Activated naive CD4-positive, alpha-beta T cell treated with anti-CD3 and anti-CD28 coated beads for 36 hours (primary cell): ENCODE results near the gene KRT2. TPM values are rescaled to one million over a fixed set of nuclear protein-coding genes. Genes with fewer than 3 reads are reported as not detected.

Experiments used
- CTCF ChIA-PET: fragments of 350-600 bp; sonication (Branson Sonifier 250); formaldehyde crosslinking; loops from one replicate; lab custom pipeline; 2021; ENCODE audit warnings: antibody characterized with exemption; lab: Charles Lee
- DNase-seq: peaks from one replicate; pipeline ENCODE4 v3.0.0-alpha.2; 2020
- H3K27ac Mint-ChIP-seq: one replicate; pipeline ENCODE4 v1.8.0; 2021; ENCODE audit warnings: mild to moderate bottlenecking, mixed read lengths
- H3K27me3 Mint-ChIP-seq: one replicate; pipeline ENCODE4 v1.8.0; 2021; ENCODE audit warnings: low read depth, mixed read lengths
- H3K36me3 Mint-ChIP-seq: one replicate; pipeline ENCODE4 v1.8.0; 2021; ENCODE audit warnings: low read depth, mixed read lengths
- H3K4me1 Mint-ChIP-seq: one replicate; pipeline ENCODE4 v1.8.0; 2021; ENCODE audit warnings: low read depth, mixed read lengths
- H3K4me3 Mint-ChIP-seq: one replicate; pipeline ENCODE4 v1.8.0; 2021; ENCODE audit warnings: mild to moderate bottlenecking, moderate library complexity, mixed read lengths
- H3K9me3 Mint-ChIP-seq: one replicate; pipeline ENCODE4 v1.8.0; 2021; ENCODE audit warnings: mixed read lengths
- intact Hi-C: fragments of 100-400 bp; cut with micrococcal nuclease; formaldehyde crosslinking; loops from one replicate; pipeline ENCODE4 v1.15.1; 2023
- total RNA-seq, 2 experiments: library from RNA; stranded (reverse); gene quantifications; one replicate each; pipeline ENCODE4 v1.2.3, GENCODE V29; 2021

Gene KRT2
- total RNA-seq, 2 experiments from 2014 or later, result not detected

GRCh38 chr12:52691076-52691840, 39.2 kb upstream of the KRT2 start:
- H3K27ac Mint-ChIP-seq, result no peak overlapping the region
- no peaks in the 10 kb centered on the region for H3K9me3 Mint-ChIP-seq
- H3K27me3 Mint-ChIP-seq, result no peaks in the 10 kb centered on the region
- CTCF ChIA-PET, result interaction anchor here (1.0 to 2.8 kb wide), 3 partner anchors 108 to 189 kb away, joined by 3 to 10 read pairs (median 5); no protein-coding TSS in a partner anchor
- peaks cover 25% of the 10 kb centered on the region for H3K4me1 Mint-ChIP-seq
- H3K36me3 Mint-ChIP-seq, result no peaks in the 10 kb centered on the region
- intact Hi-C loops, result loop anchor here (2.0 kb wide), 1 partner anchor 80 kb away; no protein-coding TSS in a partner anchor
- peak; percentile 73 for DNase-seq
- peak overlapping the region; percentile 70 for H3K4me3 Mint-ChIP-seq

GRCh38 chr12:52690351-52691075, 38.5 kb upstream of the KRT2 start:
- Mint-ChIP-seq H3K4me3 (peak overlapping the region; percentile 70), H3K27ac (no peak overlapping the region), H3K9me3 (no peaks in the 10 kb centered on the region), H3K36me3 (no peaks in the 10 kb centered on the region), H3K27me3 (no peaks in the 10 kb centered on the region), H3K4me1 (peaks cover 25% of the 10 kb centered on the region)
- CTCF ChIA-PET, result interaction anchor here (0.8 to 2.8 kb wide), 5 partner anchors 48 to 190 kb away, joined by 3 to 10 read pairs (median 4); no protein-coding TSS in a partner anchor
- intact Hi-C loops, result loop anchor here (2.0 kb wide), 1 partner anchor 80 kb away; no protein-coding TSS in a partner anchor
- DNase-seq, result no peak

GRCh38 chr12:52689936-52690335, 37.9 kb upstream of the KRT2 start:
- intact Hi-C loops, result loop anchor here (2.0 kb wide), 1 partner anchor 79 kb away; no protein-coding TSS in a partner anchor
- no peak for DNase-seq
- no peak overlapping the region for H3K27ac Mint-ChIP-seq
- H3K4me1 Mint-ChIP-seq, result peaks cover 25% of the 10 kb centered on the region
- no peaks in the 10 kb centered on the region for H3K36me3 Mint-ChIP-seq
- H3K9me3 Mint-ChIP-seq, result no peaks in the 10 kb centered on the region
- no peak overlapping the region for H3K4me3 Mint-ChIP-seq
- no peaks in the 10 kb centered on the region for H3K27me3 Mint-ChIP-seq
- CTCF ChIA-PET, result interaction anchor here (0.8 to 2.8 kb wide), 4 partner anchors 47 to 190 kb away, joined by 3 to 10 read pairs (median 4); no protein-coding TSS in a partner anchor

GRCh38 chr12:52689239-52689638, 37.2 kb upstream of the KRT2 start:
- Mint-ChIP-seq H3K27ac (no peak overlapping the region), H3K36me3 (no peaks in the 10 kb centered on the region), H3K4me1 (peaks cover 25% of the 10 kb centered on the region), H3K9me3 (no peaks in the 10 kb centered on the region), H3K4me3 (no peak overlapping the region), H3K27me3 (no peaks in the 10 kb centered on the region)
- intact Hi-C loops, result no loop called here
- no peak for DNase-seq
- CTCF ChIA-PET, result no interaction called here

- H3K36me3 Mint-ChIP-seq, result no peaks in the 10 kb centered on the region
- H3K27me3 Mint-ChIP-seq, result no peaks in the 10 kb centered on the region
- no peak overlapping the region for H3K4me3 Mint-ChIP-seq
- no peak for DNase-seq
- intact Hi-C loops, result no loop called here
- CTCF ChIA-PET, result interaction anchor here (1.2 kb wide), 1 partner anchor 189 kb away, joined by 3 read pairs; no protein-coding TSS in a partner anchor
- H3K27ac Mint-ChIP-seq, result no peak overlapping the region
- peaks cover 25% of the 10 kb centered on the region for H3K4me1 Mint-ChIP-seq
- H3K9me3 Mint-ChIP-seq, result no peaks in the 10 kb centered on the region
Measured at GRCh38 chr12:52688481-52688880, 36.5 kb upstream of the KRT2 start.

GRCh38 chr12:52687497-52688385, 35.7 kb upstream of the KRT2 start:
- no peak for DNase-seq
- Mint-ChIP-seq H3K27ac (no peak overlapping the region), H3K36me3 (no peaks in the 10 kb centered on the region), H3K4me3 (no peak overlapping the region), H3K4me1 (peaks cover 26% of the 10 kb centered on the region), H3K27me3 (no peaks in the 10 kb centered on the region), H3K9me3 (no peaks in the 10 kb centered on the region)
- CTCF ChIA-PET, result interaction anchor here (1.2 kb wide), 1 partner anchor 190 kb away, joined by 3 read pairs; no protein-coding TSS in a partner anchor
- intact Hi-C loops, result no loop called here

GRCh38 chr12:52686756-52687487, 34.9 kb upstream of the KRT2 start:
- Mint-ChIP-seq H3K9me3 (no peaks in the 10 kb centered on the region), H3K36me3 (no peaks in the 10 kb centered on the region), H3K4me1 (peaks cover 33% of the 10 kb centered on the region), H3K27me3 (no peaks in the 10 kb centered on the region), H3K4me3 (no peak overlapping the region), H3K27ac (no peak overlapping the region)
- intact Hi-C loops, result no loop called here
- no peak for DNase-seq
- CTCF ChIA-PET, result interaction anchor here (1.2 kb wide), 1 partner anchor 191 kb away, joined by 3 read pairs; no protein-coding TSS in a partner anchor

GRCh38 chr12:52686063-52686462, 34.1 kb upstream of the KRT2 start:
- H3K27ac Mint-ChIP-seq, result no peak overlapping the region
- H3K4me1 Mint-ChIP-seq, result peaks cover 34% of the 10 kb centered on the region
- no peak for DNase-seq
- CTCF ChIA-PET, result no interaction called here
- intact Hi-C loops, result no loop called here
- H3K27me3 Mint-ChIP-seq, result no peaks in the 10 kb centered on the region
- H3K9me3 Mint-ChIP-seq, result no peaks in the 10 kb centered on the region
- no peaks in the 10 kb centered on the region for H3K36me3 Mint-ChIP-seq
- H3K4me3 Mint-ChIP-seq, result no peak overlapping the region

GRCh38 chr12:52685406-52685890, 33.4 kb upstream of the KRT2 start:
- H3K4me3 Mint-ChIP-seq, result no peak overlapping the region
- H3K27me3 Mint-ChIP-seq, result no peaks in the 10 kb centered on the region
- H3K9me3 Mint-ChIP-seq, result no peaks in the 10 kb centered on the region
- H3K4me1 Mint-ChIP-seq, result peaks cover 33% of the 10 kb centered on the region
- H3K27ac Mint-ChIP-seq, result no peak overlapping the region
- intact Hi-C loops, result no loop called here
- CTCF ChIA-PET, result interaction anchor here (0.6 kb wide), 1 partner anchor 1064 kb away, joined by 3 read pairs; no protein-coding TSS in a partner anchor
- no peak for DNase-seq
- no peaks in the 10 kb centered on the region for H3K36me3 Mint-ChIP-seq

- DNase-seq, result no peak
- Mint-ChIP-seq H3K4me1 (peaks cover 32% of the 10 kb centered on the region), H3K4me3 (no peak overlapping the region), H3K9me3 (no peaks in the 10 kb centered on the region), H3K27me3 (no peaks in the 10 kb centered on the region), H3K36me3 (no peaks in the 10 kb centered on the region), H3K27ac (no peak overlapping the region)
- intact Hi-C loops, result no loop called here
- CTCF ChIA-PET, result no interaction called here
Measured at GRCh38 chr12:52684431-52684830, 32.4 kb upstream of the KRT2 start.
